AG04449 (cell line): Measurements from ENCODE around the gene GRID2.

Experiments
- CTCF ChIA-PET: fragments of 350-600 bp; formaldehyde crosslinking; extraction: SDS; loops from one replicate; lab custom pipeline; 2021; ENCODE audit warnings: antibody characterized with exemption; lab: Yijun Ruan, JAX
- POLR2A ChIA-PET: fragments of 400-600, 350-600 bp; formaldehyde crosslinking; extraction: SDS; loops from one replicate; lab custom pipeline; 2020; ENCODE audit warnings: antibody characterized with exemption, inconsistent platforms; lab: Yijun Ruan, JAX
- DNase-seq: peaks from one replicate; pipeline ENCODE4 v3.0.0-alpha.2; 2010; ENCODE audit warnings: low read depth, low spot score
- H3K4me3 ChIP-seq: 2 replicates; pipeline ENCODE4 v1.5.1; 2011; ENCODE audit warnings: low read depth, mild to moderate bottlenecking, control low read depth, low read length
- CTCF ChIP-seq: IDR thresholded peaks from one replicate; pipeline ENCODE4 v1.5.1; 2011; ENCODE audit warnings: mild to moderate bottlenecking, moderate library complexity, low read length, control low read depth, inconsistent platforms; ENCODE audit not compliant: insufficient read depth; ENCODE audit errors: missing control alignments

GRID2 gene

GRCh38 chr4:93700571-93700970 is 1396.8 kb downstream of the GRID2 start:
- no peak for TF ChIP-seq CTCF
- CTCF ChIA-PET = no interaction called here

GRCh38 chr4:93710101-93710846 is 1406.5 kb downstream of the GRID2 start:
- no peak for DNase-seq
- TF ChIP-seq CTCF = no peak
- POLR2A ChIA-PET = no interaction called here

More at GRCh38 chr4:93700571-93700970, 1396.8 kb downstream of the GRID2 start:
- POLR2A ChIA-PET = no interaction called here
- H3K4me3 ChIP-seq = no peak overlapping the region
- no peak for DNase-seq

GRCh38 chr4:93710847-93711430 is 1407.2 kb downstream of the GRID2 start:
- no peak overlapping the region for H3K4me3 ChIP-seq
- ChIA-PET CTCF (no interaction called here), POLR2A (no interaction called here)
- no peak for DNase-seq
- no peak for TF ChIP-seq CTCF

More at GRCh38 chr4:93710101-93710846, 1406.5 kb downstream of the GRID2 start:
- CTCF ChIA-PET = no interaction called here
- no peak overlapping the region for H3K4me3 ChIP-seq

- ChIA-PET CTCF (no interaction called here), POLR2A (no interaction called here)
- no peak for DNase-seq
- H3K4me3 ChIP-seq = no peak overlapping the region
- no peak for TF ChIP-seq CTCF
Observed at GRCh38 chr4:93718233-93718632, 1414.5 kb downstream of the GRID2 start.

- POLR2A ChIA-PET = no interaction called here
- no peak for TF ChIP-seq CTCF
- H3K4me3 ChIP-seq = no peak overlapping the region
- DNase-seq = no peak
- CTCF ChIA-PET = no interaction called here
Observed at GRCh38 chr4:93719552-93719951, 1415.8 kb downstream of the GRID2 start.

- ChIA-PET POLR2A (no interaction called here), CTCF (no interaction called here)
- no peak for DNase-seq
- no peak overlapping the region for H3K4me3 ChIP-seq
- no peak for TF ChIP-seq CTCF
Observed at GRCh38 chr4:93722446-93722845, 1418.7 kb downstream of the GRID2 start.
